Osteocyte (in vitro differentiated cells): ENCODE results near the gene KRTAP26-1. TPM values are rescaled to one million over a fixed set of nuclear protein-coding genes. Genes with fewer than 3 reads are reported as not detected.

ENCODE experiments used
- DNase-seq: peaks from one replicate; pipeline ENCODE4 v3.0.0; 2021; ENCODE audit warnings: mixed read lengths; ENCODE audit not compliant: unreplicated experiment; ENCODE audit errors: extremely low spot score
- H3K27ac Mint-ChIP-seq: one replicate; pipeline ENCODE4 v1.8.0; 2021; ENCODE audit warnings: mild to moderate bottlenecking, mixed read lengths; ENCODE audit not compliant: unreplicated experiment
- H3K27me3 Mint-ChIP-seq: one replicate; pipeline ENCODE4 v1.8.0; 2021; ENCODE audit warnings: mixed read lengths; ENCODE audit not compliant: unreplicated experiment
- H3K36me3 Mint-ChIP-seq: one replicate; pipeline ENCODE4 v1.8.0; 2021; ENCODE audit warnings: mixed read lengths; ENCODE audit not compliant: unreplicated experiment
- H3K4me1 Mint-ChIP-seq: one replicate; pipeline ENCODE4 v1.8.0; 2021; ENCODE audit warnings: mixed read lengths; ENCODE audit not compliant: unreplicated experiment
- H3K4me3 Mint-ChIP-seq: one replicate; pipeline ENCODE4 v1.8.0; 2021; ENCODE audit warnings: mild to moderate bottlenecking, moderate library complexity, mixed read lengths; ENCODE audit not compliant: unreplicated experiment
- H3K9me3 Mint-ChIP-seq: one replicate; pipeline ENCODE4 v1.8.0; 2021; ENCODE audit warnings: mixed read lengths; ENCODE audit not compliant: unreplicated experiment
- total RNA-seq: library from RNA; stranded (reverse); gene quantifications from 2 replicates; pipeline ENCODE4 v1.2.1, GENCODE V29; 2021
- TF ChIP-seq, protein P1 (sequence below): fragments of 200-600 bp; sonication (generic); IDR thresholded peaks from 2 replicates; pipeline ENCODE4 v1.5.0; 2021; ENCODE audit warnings: antibody characterized with exemption, mild to moderate bottlenecking, moderate library complexity

The KRTAP26-1 gene
- total RNA-seq, 1 donor from 2014 or later: not detected

DNA sequence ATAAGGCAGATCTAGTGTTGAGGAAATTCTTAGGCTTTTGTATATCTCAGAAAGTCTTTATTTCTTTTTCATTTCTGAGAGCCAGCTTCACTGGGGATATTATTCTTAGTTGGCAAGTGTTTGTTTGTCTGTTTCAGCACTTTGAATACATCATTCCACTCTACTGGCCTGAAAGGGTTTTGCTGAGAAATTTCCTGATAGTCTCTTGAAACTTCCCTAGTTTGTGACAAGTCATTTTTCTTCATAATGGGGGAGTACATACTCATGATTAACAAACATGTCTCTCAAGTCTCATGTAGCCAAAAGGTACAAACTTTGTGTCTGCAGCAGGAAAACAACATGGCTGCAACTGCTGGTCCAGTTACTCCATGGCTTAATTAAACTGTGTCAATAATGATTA is 6.3 kb upstream of the KRTAP26-1 start:
- Mint-ChIP-seq H3K4me1 (peaks cover 14% of the 10 kb centered on the region), H3K9me3 (peaks cover 17% of the 10 kb centered on the region), H3K27ac (no peak overlapping the region), H3K27me3 (peaks cover 7% of the 10 kb centered on the region), H3K4me3 (no peak overlapping the region), H3K36me3 (peaks cover 3% of the 10 kb centered on the region)
- TF ChIP-seq, protein P1, sequence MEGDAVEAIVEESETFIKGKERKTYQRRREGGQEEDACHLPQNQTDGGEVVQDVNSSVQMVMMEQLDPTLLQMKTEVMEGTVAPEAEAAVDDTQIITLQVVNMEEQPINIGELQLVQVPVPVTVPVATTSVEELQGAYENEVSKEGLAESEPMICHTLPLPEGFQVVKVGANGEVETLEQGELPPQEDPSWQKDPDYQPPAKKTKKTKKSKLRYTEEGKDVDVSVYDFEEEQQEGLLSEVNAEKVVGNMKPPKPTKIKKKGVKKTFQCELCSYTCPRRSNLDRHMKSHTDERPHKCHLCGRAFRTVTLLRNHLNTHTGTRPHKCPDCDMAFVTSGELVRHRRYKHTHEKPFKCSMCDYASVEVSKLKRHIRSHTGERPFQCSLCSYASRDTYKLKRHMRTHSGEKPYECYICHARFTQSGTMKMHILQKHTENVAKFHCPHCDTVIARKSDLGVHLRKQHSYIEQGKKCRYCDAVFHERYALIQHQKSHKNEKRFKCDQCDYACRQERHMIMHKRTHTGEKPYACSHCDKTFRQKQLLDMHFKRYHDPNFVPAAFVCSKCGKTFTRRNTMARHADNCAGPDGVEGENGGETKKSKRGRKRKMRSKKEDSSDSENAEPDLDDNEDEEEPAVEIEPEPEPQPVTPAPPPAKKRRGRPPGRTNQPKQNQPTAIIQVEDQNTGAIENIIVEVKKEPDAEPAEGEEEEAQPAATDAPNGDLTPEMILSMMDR: no peak
- no peak for DNase-seq

DNA sequence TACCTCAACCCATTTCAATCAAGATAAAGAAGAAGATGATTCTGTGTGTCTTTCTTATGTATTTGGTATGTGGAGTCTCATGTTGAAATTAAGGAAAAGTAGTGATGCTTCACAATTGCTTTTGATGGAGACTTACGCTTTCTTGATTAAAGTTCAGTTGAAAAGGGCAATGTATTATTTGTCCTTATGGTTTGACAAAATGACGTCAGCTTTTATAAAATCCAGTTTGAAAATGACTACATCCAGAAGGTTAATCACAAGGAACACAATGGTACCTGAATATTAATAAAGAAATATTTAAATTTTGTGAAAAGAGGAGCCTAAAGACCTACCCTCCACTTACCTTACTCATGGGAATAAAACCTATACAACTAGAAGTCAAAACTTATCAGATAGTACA is 4.4 kb downstream of the KRTAP26-1 start:
- TF ChIP-seq, protein P1: no peak
- H3K4me3 Mint-ChIP-seq: no peak overlapping the region
- DNase-seq: no peak
- H3K36me3 Mint-ChIP-seq: no peaks in the 10 kb centered on the region
- H3K4me1 Mint-ChIP-seq: peaks cover 16% of the 10 kb centered on the region
- H3K27me3 Mint-ChIP-seq: peaks cover 13% of the 10 kb centered on the region
- H3K9me3 Mint-ChIP-seq: no peaks in the 10 kb centered on the region
- H3K27ac Mint-ChIP-seq: no peak overlapping the region

DNA sequence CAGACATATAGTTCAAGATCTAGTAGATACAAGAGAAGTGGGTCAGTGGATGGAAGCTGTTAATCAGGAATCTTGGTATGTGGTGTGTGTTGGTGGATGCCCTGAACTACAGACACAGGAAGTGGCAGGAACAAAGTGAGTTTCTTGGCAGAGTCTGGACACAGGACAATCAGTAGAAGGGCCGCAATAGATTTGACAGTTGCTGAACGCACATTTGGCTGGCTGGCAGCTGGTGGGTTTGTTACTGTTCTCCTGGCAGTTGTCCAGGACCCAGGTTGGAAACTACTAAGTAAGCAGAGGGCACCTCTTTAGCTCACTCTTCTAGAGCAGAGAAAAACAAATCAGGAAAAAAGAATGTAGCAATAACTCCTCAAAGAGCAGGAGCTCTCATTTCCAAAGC is 13.2 kb downstream of the KRTAP26-1 start:
- Mint-ChIP-seq H3K27ac (no peak overlapping the region), H3K4me1 (peaks cover 2% of the 10 kb centered on the region), H3K36me3 (no peaks in the 10 kb centered on the region), H3K9me3 (peaks cover 2% of the 10 kb centered on the region), H3K4me3 (no peak overlapping the region), H3K27me3 (no peaks in the 10 kb centered on the region)
- TF ChIP-seq, protein P1: no peak
- no peak for DNase-seq

DNA sequence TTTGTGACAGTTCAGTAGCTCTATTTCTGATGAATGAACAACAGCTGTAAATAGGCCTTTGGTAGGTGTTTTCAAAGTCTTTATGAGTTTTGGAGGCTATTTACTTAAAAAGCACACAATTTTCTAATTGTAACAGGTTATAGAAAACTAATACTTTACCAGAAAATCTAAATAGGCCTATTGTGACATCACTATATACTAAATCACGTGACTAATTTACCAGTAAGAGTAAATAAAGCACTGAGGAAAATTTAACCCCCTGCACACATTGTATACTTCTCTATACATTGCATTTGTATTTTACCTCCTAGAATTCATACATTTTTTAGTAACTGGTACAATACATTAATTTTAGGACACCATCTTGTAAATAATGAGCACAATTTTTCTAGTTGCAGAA is 15.0 kb downstream of the KRTAP26-1 start:
- Mint-ChIP-seq H3K4me1 (peaks cover 2% of the 10 kb centered on the region), H3K4me3 (no peak overlapping the region), H3K9me3 (peaks cover 11% of the 10 kb centered on the region), H3K27ac (no peak overlapping the region), H3K27me3 (peaks cover 6% of the 10 kb centered on the region), H3K36me3 (no peaks in the 10 kb centered on the region)
- DNase-seq: no peak
- TF ChIP-seq, protein P1: no peak

DNA sequence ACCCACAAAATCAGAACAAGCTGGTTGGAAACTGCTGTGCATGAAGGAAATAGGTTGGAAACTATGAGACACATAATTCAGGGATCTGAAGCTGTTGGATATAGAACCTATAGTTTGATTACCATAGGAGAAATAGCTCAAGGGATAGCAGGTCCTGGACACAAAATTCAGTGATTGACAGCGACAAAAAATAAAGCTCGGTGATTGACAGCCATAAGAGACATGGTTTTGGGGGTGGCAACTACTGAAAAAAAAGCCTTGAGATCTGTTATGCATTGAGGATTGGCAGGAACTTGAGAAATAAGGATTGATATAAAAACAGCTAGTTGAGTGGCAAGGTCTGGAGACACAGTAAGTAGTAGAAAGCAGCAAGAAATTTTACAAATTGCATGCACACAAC is 30.9 kb downstream of the KRTAP26-1 start, which contains the start of gene KRTAP25-1:
Gene KRTAP25-1, minus strand, starts transcription at position 300 of the 400 bp plus-strand sequence. Its CDS starts 24 bp downstream, at position 276.
- TF ChIP-seq, protein P1: no peak
- DNase-seq: no peak
- Mint-ChIP-seq H3K27ac (no peak within 1 kb of the TSS), H3K27me3 (peaks cover 44% of the 10 kb centered on the region), H3K4me1 (no peaks in the 10 kb centered on the region), H3K9me3 (no peaks in the 10 kb centered on the region), H3K4me3 (no peak within 1 kb of the TSS), H3K36me3 (no peaks in the 10 kb centered on the region)
